ENCODE results near the gene CELSR3.

CELSR3 gene

GRCh38 chr3:48599077-48599501 is 63.6 kb downstream of the CELSR3 start:
- no peak for DNase-seq
- peak overlapping the region; percentile 69 for H3K27ac ChIP-seq
- in situ Hi-C loops (cut with HindIII; ENCODE audit: low pct_ligation_motif_present, low sequenced_read_pairs), result no loop called here
- peaks cover 53% of the 10 kb centered on the region for H3K36me3 ChIP-seq (replicated peaks)
- no peak overlapping the region for H3K4me3 ChIP-seq (ENCODE audit: low read depth, low read length)
- no peak for TF ChIP-seq CTCF (IDR thresholded peaks at IDR 0.05; ENCODE audit: low read depth, low read length, missing control alignments)
- H3K27me3 ChIP-seq (replicated peaks), result no peaks in the 10 kb centered on the region

- no peak for TF ChIP-seq CTCF (IDR thresholded peaks at IDR 0.05; ENCODE audit: low read depth, low read length, missing control alignments)
- in situ Hi-C loops (cut with HindIII; ENCODE audit: low pct_ligation_motif_present, low sequenced_read_pairs), result no loop called here
- peaks cover 47% of the 10 kb centered on the region for H3K36me3 ChIP-seq (replicated peaks)
- peak; percentile 84 for DNase-seq
- no peaks in the 10 kb centered on the region for H3K27me3 ChIP-seq (replicated peaks)
- H3K27ac ChIP-seq, result peak overlapping the region; percentile 69
- no peak overlapping the region for H3K4me3 ChIP-seq (ENCODE audit: low read depth, low read length)
These were observed 64.2 kb downstream of the CELSR3 start for GRCh38 chr3:48598323-48599076.

- Histone ChIP-seq H3K4me3 (ENCODE audit: low read depth, low read length) (no peak overlapping the region), H3K27me3 (replicated peaks) (no peaks in the 10 kb centered on the region), H3K27ac (no peak overlapping the region), H3K36me3 (replicated peaks) (peaks cover 37% of the 10 kb centered on the region)
- DNase-seq, result no peak
- no peak for TF ChIP-seq CTCF (IDR thresholded peaks at IDR 0.05; ENCODE audit: low read depth, low read length, missing control alignments)
- in situ Hi-C loops (cut with HindIII; ENCODE audit: low pct_ligation_motif_present, low sequenced_read_pairs), result no loop called here
These were observed 65.3 kb downstream of the CELSR3 start for GRCh38 chr3:48597408-48597800.

GRCh38 chr3:48596676-48597407 is 65.8 kb downstream of the CELSR3 start:
- no peak for TF ChIP-seq CTCF (IDR thresholded peaks at IDR 0.05; ENCODE audit: low read depth, low read length, missing control alignments)
- no peak overlapping the region for H3K4me3 ChIP-seq (ENCODE audit: low read depth, low read length)
- H3K27me3 ChIP-seq (replicated peaks), result no peaks in the 10 kb centered on the region
- no peak overlapping the region for H3K27ac ChIP-seq
- peaks cover 37% of the 10 kb centered on the region for H3K36me3 ChIP-seq (replicated peaks)
- in situ Hi-C loops (cut with HindIII; ENCODE audit: low pct_ligation_motif_present, low sequenced_read_pairs), result no loop called here
- no peak for DNase-seq

GRCh38 chr3:48596157-48596556 is 66.5 kb downstream of the CELSR3 start:
- peaks cover 30% of the 10 kb centered on the region for H3K36me3 ChIP-seq (replicated peaks)
- in situ Hi-C loops (cut with HindIII; ENCODE audit: low pct_ligation_motif_present, low sequenced_read_pairs), result no loop called here

More at GRCh38 chr3:48596157-48596556, 66.5 kb downstream of the CELSR3 start:
- DNase-seq, result no peak
- Histone ChIP-seq H3K27me3 (replicated peaks) (no peaks in the 10 kb centered on the region), H3K27ac (peak overlapping the region; percentile 27), H3K4me3 (ENCODE audit: low read depth, low read length) (no peak overlapping the region)
- no peak for TF ChIP-seq CTCF (IDR thresholded peaks at IDR 0.05; ENCODE audit: low read depth, low read length, missing control alignments)
